Stimulated activated CD8-positive, alpha-beta memory T cell treated with anti-CD3 and anti-CD28 coated beads, Interleukin-2, amount 100 ng/mL, for 48 hours (primary cell): ENCODE data around the gene CADM1.

Experiments used
- DNase-seq, 2 donors: peaks; one replicate each; pipeline ENCODE4 v3.0.0-alpha.2; 2020; ENCODE audit warnings: low read depth in 2 of 2

The CADM1 gene

GRCh38 chr11:115122274-115122673 lies 381.9 kb downstream of the CADM1 start:
- DNase-seq = no peak
